SK-N-SH treated with all-trans-retinoic acid at 6 μM for 48 hours (cell line): ENCODE data around the gene HEYL.

Source experiments
- ISL1 ChIP-seq: fragments of 250-450 bp; sonication (Bioruptor Pico); IDR thresholded peaks from 2 replicates; pipeline ENCODE4 v2.1.2; 2022; ENCODE audit warnings: mild to moderate bottlenecking, moderate library complexity
- OSR1 ChIP-seq: fragments of 250-450 bp; sonication (Bioruptor Pico); IDR thresholded peaks from 2 replicates; pipeline ENCODE4 v1.8.0; 2022; ENCODE audit warnings: moderate library complexity, mild to moderate bottlenecking, inconsistent platforms
- SNAI2 ChIP-seq: fragments of 250-450 bp; sonication (Bioruptor Pico); IDR thresholded peaks from 2 replicates; pipeline ENCODE4 v1.5.0; 2020; ENCODE audit warnings: mild to moderate bottlenecking, moderate library complexity
- TCF4 ChIP-seq: fragments of 250-450 bp; sonication (Bioruptor Pico); IDR thresholded peaks from 2 replicates; pipeline ENCODE4 v1.8.0; 2021; ENCODE audit warnings: mild to moderate bottlenecking, moderate library complexity, borderline replicate concordance

- TF ChIP-seq OSR1 (CRISPR knock-in tag) (no peak), SNAI2 (CRISPR knock-in tag) (no peak), ISL1 (CRISPR knock-in tag) (no peak), TCF4 (CRISPR knock-in tag) (no peak)
These were observed 3.6 kb downstream of the HEYL start for GRCh38 chr1:39635871-39636210.
